AG10803 (cell line): ENCODE measurements around the gene CLEC16A.

Experiments
- DNase-seq: peaks from one replicate; pipeline ENCODE4 v3.0.0; 2010; ENCODE audit warnings: low read depth
- H3K4me3 ChIP-seq: 2 replicates; pipeline ENCODE4 v1.5.1; 2011; ENCODE audit warnings: mild to moderate bottlenecking, low read length, control low read depth
- TF ChIP-seq, protein P1 (sequence below): conservative IDR thresholded peaks from 2 replicates; pipeline ENCODE4 v1.5.1; 2011; ENCODE audit warnings: mild to moderate bottlenecking, low read length, control low read depth, inconsistent platforms

Gene CLEC16A

DNA sequence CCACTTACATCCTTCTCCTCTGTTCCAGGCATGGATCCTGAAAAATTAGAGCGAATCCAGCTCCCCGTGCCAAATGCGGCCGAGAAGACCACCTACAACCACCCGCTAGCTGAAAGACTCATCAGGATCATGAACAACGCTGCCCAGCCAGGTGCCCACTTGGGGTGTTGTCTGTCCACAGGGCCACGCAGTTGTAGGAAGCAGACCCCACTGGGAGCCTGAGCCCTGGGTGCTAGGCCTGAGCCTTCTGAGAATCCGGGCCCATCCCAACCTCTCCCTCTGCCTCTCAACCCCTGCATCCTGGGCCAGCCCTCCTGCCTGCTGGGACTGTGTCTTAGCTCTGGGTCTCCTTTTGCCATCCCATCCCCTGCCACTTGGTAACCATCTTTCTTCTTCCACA, 95.4 kb downstream of the CLEC16A start:
- no peak for DNase-seq
- TF ChIP-seq, protein P1, sequence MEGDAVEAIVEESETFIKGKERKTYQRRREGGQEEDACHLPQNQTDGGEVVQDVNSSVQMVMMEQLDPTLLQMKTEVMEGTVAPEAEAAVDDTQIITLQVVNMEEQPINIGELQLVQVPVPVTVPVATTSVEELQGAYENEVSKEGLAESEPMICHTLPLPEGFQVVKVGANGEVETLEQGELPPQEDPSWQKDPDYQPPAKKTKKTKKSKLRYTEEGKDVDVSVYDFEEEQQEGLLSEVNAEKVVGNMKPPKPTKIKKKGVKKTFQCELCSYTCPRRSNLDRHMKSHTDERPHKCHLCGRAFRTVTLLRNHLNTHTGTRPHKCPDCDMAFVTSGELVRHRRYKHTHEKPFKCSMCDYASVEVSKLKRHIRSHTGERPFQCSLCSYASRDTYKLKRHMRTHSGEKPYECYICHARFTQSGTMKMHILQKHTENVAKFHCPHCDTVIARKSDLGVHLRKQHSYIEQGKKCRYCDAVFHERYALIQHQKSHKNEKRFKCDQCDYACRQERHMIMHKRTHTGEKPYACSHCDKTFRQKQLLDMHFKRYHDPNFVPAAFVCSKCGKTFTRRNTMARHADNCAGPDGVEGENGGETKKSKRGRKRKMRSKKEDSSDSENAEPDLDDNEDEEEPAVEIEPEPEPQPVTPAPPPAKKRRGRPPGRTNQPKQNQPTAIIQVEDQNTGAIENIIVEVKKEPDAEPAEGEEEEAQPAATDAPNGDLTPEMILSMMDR = no peak
- H3K4me3 ChIP-seq = no peak overlapping the region

DNA sequence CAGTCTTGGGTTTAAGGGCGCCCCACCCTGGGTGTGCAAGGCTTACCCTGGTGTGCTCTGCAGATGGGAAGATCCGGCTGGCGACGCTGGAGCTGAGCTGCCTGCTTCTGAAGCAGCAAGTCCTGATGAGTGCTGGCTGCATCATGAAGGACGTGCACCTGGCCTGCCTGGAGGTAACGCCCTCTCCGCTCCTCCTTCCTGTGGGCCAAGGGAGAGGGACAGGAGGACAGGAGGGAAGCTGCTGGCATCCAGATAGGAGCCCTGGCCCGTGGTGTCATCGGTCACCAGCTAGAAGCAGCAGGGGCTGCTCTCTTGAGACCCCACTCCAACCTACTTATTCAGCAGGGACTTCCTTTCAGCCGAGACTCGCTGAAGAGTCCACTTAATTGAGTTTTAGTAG, 97.8 kb downstream of the CLEC16A start:
- TF ChIP-seq, protein P1 = no peak
- H3K4me3 ChIP-seq = no peak overlapping the region
- no peak for DNase-seq

DNA sequence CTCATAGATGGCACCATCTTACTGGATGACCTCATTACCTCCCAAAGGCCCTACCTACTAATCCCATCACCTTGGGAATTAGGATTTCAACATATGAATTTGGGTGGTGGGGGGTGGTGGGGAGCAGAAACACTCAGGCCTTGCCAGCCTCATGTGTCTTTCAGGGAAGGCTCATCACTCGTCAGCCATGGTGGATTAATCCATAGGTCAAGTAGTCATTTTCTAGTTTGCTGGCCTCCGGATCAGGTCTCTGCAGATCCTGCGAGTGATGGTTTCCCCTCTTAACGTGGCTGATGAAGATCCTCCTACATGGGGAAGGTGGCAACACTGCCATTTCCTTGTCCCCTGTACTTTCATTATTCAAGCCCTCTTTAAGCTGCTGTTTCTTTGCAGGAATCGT, 101.1 kb downstream of the CLEC16A start:
- no peak for DNase-seq
- no peak overlapping the region for H3K4me3 ChIP-seq
- TF ChIP-seq, protein P1 = no peak

DNA sequence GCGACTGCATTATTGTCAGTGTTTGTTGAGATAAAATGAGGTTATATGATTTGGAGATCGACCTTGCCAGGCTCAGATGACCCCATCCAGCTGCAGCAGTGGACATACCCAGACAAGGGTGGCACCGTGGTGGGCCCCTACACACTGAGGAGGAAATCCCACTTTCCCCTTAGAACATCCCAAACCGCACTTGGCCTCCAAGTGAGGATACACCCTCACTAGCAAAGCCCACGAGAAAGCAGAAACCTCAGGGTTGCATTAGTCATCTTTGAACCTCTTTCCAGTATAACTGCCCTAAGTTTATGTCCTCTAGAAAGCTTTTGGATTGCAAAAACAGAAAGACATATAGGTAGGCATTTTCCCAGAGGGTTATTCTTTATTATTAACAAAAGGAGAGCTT, 101.5 kb downstream of the CLEC16A start:
- TF ChIP-seq, protein P1 = no peak

DNA sequence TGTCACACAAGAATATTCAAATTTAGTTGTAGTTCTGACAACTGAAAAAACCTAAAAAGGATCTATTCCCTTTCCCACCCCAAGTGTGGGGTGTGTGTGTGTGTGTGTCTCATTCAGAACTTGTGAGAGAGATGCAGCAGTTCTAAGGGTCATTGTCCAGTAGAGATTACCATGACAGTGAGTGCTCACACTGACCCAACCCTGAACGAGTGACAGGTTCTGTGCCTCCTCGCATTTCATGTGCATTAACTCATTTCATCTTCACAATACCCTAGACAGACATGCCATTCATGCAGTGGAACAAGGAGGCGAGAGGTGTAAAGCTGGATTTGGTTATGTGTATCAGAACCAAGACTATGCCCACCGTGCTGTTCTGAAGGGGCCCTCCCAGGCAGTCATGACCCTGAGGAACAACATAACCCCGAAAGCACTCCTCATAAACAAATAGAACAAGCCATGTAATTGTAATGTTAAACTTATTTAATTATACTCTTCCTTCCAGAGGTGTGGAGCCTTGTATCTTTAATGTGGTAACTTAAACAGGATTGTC, 102.1 kb downstream of the CLEC16A start:
- no peak for DNase-seq
- TF ChIP-seq, protein P1 = no peak
- H3K4me3 ChIP-seq = no peak overlapping the region

More for the DNA sequence above, 101.5 kb downstream of the CLEC16A start:
- H3K4me3 ChIP-seq = no peak overlapping the region
- DNase-seq = no peak

DNA sequence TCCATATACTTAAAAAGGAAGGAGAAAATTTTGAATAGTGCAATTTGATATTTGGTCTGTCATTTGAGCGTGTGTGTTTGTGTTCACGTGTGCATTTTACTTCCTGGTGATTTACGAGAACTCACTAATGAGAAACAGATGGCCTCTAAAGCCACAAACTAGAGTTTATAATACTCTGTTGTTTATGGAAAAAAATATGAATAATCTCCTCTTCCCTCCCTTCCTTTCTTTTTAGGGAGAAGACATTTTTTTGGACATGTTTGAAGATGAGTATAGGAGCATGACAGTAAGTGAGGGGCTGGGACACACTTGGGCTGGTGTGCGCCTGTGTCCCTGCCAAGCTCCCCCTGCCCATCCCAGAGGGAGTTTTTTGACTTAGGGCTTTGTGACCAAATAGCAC, 102.7 kb downstream of the CLEC16A start:
- H3K4me3 ChIP-seq = no peak overlapping the region
- DNase-seq = peak; percentile 86
- TF ChIP-seq, protein P1 = no peak

DNA sequence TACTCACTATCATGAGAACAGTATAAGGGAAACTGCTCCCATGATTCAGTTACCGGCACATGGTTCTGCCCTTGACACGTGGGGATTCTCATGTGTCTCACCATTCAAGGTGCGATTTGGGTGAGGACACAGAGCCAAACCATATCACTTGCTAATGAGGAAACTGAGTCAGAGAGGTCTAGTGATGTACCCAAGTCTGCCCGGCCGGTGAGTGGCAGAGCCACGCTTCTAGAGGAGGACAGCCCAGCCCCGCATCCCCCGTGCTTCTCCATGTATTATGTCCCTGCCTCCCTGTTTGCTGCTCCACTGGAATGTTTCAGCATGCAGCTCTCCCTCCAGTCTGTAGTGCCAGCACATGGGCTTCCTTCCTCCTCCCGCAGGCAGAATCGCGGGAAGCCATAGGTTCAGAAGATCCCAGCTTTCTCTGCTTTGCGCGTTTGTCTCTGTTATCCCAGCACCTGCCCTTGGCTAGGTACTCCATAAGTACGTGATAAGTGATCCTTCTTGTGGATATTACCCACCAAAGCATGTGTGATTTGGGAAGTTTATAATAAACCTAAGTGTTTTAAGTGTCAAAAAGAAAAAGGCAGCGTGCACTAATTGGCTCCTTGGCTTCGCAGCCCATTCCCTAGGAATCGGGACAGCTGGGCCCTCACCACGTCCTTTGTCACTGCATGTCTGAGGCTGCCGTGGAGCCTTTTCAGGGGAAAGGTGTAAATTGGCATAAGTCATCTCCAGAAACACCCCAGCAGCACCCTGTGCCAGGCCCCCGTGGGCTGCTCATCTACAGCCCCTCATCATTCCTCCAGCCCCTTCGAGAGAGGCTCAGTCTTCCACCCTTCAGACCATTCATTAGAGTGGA, 103.8 kb downstream of the CLEC16A start:
- no peak for DNase-seq
- TF ChIP-seq, protein P1 = no peak
- no peak overlapping the region for H3K4me3 ChIP-seq
